GM23338 (cell line): ENCODE data around the gene DIDO1. TPM values are rescaled to one million over a fixed set of nuclear protein-coding genes. Genes with fewer than 3 reads are reported as not detected.

ENCODE experiments used
- ATAC-seq: fragments of 200-7000 bp; cut with Tn5 transposase; 3 replicates; pipeline ENCODE4 v1.9.1; 2020
- DNase-seq: peaks from one replicate; pipeline ENCODE4 v3.0.0-alpha.2; 2015; ENCODE audit warnings: low spot score
- H2AFZ ChIP-seq: fragments of 200-600 bp; sonication (generic); 2 replicates; pipeline ENCODE4 v1.8.0; 2016; ENCODE audit warnings: antibody characterized with exemption, mild to moderate bottlenecking, moderate library complexity
- H3F3A ChIP-seq: fragments of 200-600 bp; sonication (generic); replicated peaks from 2 replicates; pipeline ENCODE4 v1.8.0; 2017; ENCODE audit warnings: antibody characterized with exemption, mixed run types, low read depth
- H3K27ac ChIP-seq: fragments of 200-600 bp; sonication (generic); 2 replicates; pipeline ENCODE4 v1.6.1; 2016; ENCODE audit warnings: low read depth
- H3K27me3 ChIP-seq: fragments of 200-600 bp; sonication (generic); 2 replicates; pipeline ENCODE4 v1.8.0; 2016; ENCODE audit warnings: mild to moderate bottlenecking, mixed run types, moderate library complexity; ENCODE audit not compliant: insufficient read depth
- H3K36me3 ChIP-seq: fragments of 200-600 bp; sonication (generic); 2 replicates; pipeline ENCODE4 v1.8.0; 2016; ENCODE audit warnings: mild to moderate bottlenecking; ENCODE audit not compliant: insufficient read depth
- H3K4me1 ChIP-seq: fragments of 200-600 bp; sonication (generic); 2 replicates; pipeline ENCODE4 v1.8.0; 2016; ENCODE audit warnings: mild to moderate bottlenecking, moderate library complexity; ENCODE audit not compliant: insufficient read depth
- H3K4me2 ChIP-seq: fragments of 200-600 bp; sonication (generic); 2 replicates; pipeline ENCODE4 v1.7.1; 2017; ENCODE audit warnings: mixed run types
- H3K4me3 ChIP-seq: fragments of 200-600 bp; sonication (generic); 2 replicates; pipeline ENCODE4 v1.6.1; 2016; ENCODE audit warnings: mixed run types
- H3K79me2 ChIP-seq: fragments of 200-600 bp; sonication (generic); replicated peaks from 2 replicates; pipeline ENCODE4 v1.8.0; 2017; ENCODE audit warnings: mild to moderate bottlenecking; ENCODE audit not compliant: insufficient read depth
- H3K9me2 ChIP-seq: fragments of 200-600 bp; sonication (generic); 2 replicates; pipeline ENCODE4 v1.8.0; 2017; ENCODE audit not compliant: insufficient read depth
- H4K20me1 ChIP-seq: fragments of 200-600 bp; sonication (generic); replicated peaks from 2 replicates; pipeline ENCODE4 v1.8.0; 2017; ENCODE audit warnings: mild to moderate bottlenecking; ENCODE audit not compliant: insufficient read depth
- H3K27ac Mint-ChIP-seq: 2 replicates; pipeline ENCODE4 v1.8.0; 2020; ENCODE audit warnings: inconsistent platforms, mild to moderate bottlenecking, moderate library complexity, mixed read lengths
- H3K27me3 Mint-ChIP-seq: 3 replicates; pipeline ENCODE4 v1.8.0; 2022; ENCODE audit warnings: low read depth, mild to moderate bottlenecking, moderate library complexity, mixed read lengths, inconsistent platforms; ENCODE audit not compliant: insufficient read depth, poor library complexity
- H3K36me3 Mint-ChIP-seq: 3 replicates; pipeline ENCODE4 v1.8.0; 2021; ENCODE audit warnings: low read depth, mild to moderate bottlenecking, inconsistent platforms, moderate library complexity, mixed read lengths
- H3K4me1 Mint-ChIP-seq: 3 replicates; pipeline ENCODE4 v1.8.0; 2020; ENCODE audit warnings: mild to moderate bottlenecking, inconsistent platforms, mixed read lengths
- H3K4me3 Mint-ChIP-seq: 3 replicates; pipeline ENCODE4 v1.8.0; 2021; ENCODE audit warnings: moderate library complexity, mild to moderate bottlenecking, inconsistent platforms, mixed read lengths
- H3K9me3 Mint-ChIP-seq: 3 replicates; pipeline ENCODE4 v1.8.0; 2020; ENCODE audit warnings: moderate library complexity, mild to moderate bottlenecking, inconsistent platforms, mixed read lengths
- CREB1 ChIP-seq: fragments of 250-450 bp; sonication (Bioruptor Pico); IDR thresholded peaks from 2 replicates; pipeline ENCODE4 v1.5.0; 2020; ENCODE audit warnings: low read depth, mild to moderate bottlenecking, moderate library complexity
- EZH2 ChIP-seq: fragments of 200-600 bp; sonication (generic); IDR thresholded peaks from one replicate; pipeline ENCODE4 v1.8.0; 2017; ENCODE audit warnings: antibody characterized with exemption, mild to moderate bottlenecking, low read depth; ENCODE audit not compliant: unreplicated experiment
- EZH2phosphoT487 ChIP-seq: fragments of 200-600 bp; sonication (generic); IDR thresholded peaks from one replicate; pipeline ENCODE4 v1.8.1; 2018; ENCODE audit warnings: antibody characterized with exemption; ENCODE audit not compliant: unreplicated experiment
- JUNB ChIP-seq: IDR thresholded peaks from one replicate; pipeline ENCODE4 v1.6.1; 2016; ENCODE audit warnings: antibody characterized with exemption; ENCODE audit not compliant: unreplicated experiment
- NANOG ChIP-seq: IDR thresholded peaks from 2 replicates; pipeline ENCODE4 v1.6.1; 2016; ENCODE audit warnings: antibody characterized with exemption, borderline replicate concordance
- POLR2AphosphoS5 ChIP-seq: IDR thresholded peaks from 2 replicates; pipeline ENCODE4 v1.6.1; 2016; ENCODE audit warnings: antibody characterized with exemption, low read depth
- STAT1 ChIP-seq: IDR thresholded peaks from one replicate; pipeline ENCODE4 v1.6.1; 2016; ENCODE audit warnings: antibody characterized with exemption; ENCODE audit not compliant: unreplicated experiment
- ZNF114 ChIP-seq: fragments of 250-450 bp; sonication (Bioruptor Pico); IDR thresholded peaks from 2 replicates; pipeline ENCODE4 v1.5.0; 2020; ENCODE audit warnings: mild to moderate bottlenecking, moderate library complexity
- ZNF331 ChIP-seq: fragments of 250-450 bp; sonication (Bioruptor Pico); IDR thresholded peaks from 2 replicates; pipeline ENCODE4 v1.5.0; 2020; ENCODE audit warnings: low read depth, mild to moderate bottlenecking, moderate library complexity
- polyA plus RNA-seq: library from polyadenylated mRNA; unstranded; fragments of >200 nt; fragmentation: Nextera tagmentation; extraction: Ambion mirVana; gene quantifications from 2 replicates; pipeline ENCODE4 v1.2.1, GENCODE V29; 2016
- total RNA-seq: library from RNA; depleted of rRNA; stranded (reverse); fragments of >200 nt; shearing (Covaris generic); gene quantifications from 2 replicates; pipeline ENCODE4 v1.2.3, GENCODE V29; 2014
- TF ChIP-seq, protein P1 (sequence below): IDR thresholded peaks from one replicate; pipeline ENCODE4 v1.6.1; 2018; ENCODE audit warnings: antibody characterized with exemption; ENCODE audit not compliant: unreplicated experiment
- TF ChIP-seq, protein P2 (sequence below): IDR thresholded peaks from 2 replicates; pipeline ENCODE4 v1.6.1; 2016; ENCODE audit warnings: antibody characterized with exemption
- TF ChIP-seq, protein P3 (sequence below): fragments of 250-450 bp; sonication (Bioruptor Pico); IDR thresholded peaks from 2 replicates; pipeline ENCODE4 v1.5.0; 2020; ENCODE audit warnings: mild to moderate bottlenecking, moderate library complexity
- TF ChIP-seq, protein P4 (sequence below), 2 experiments: fragments of 200-600 bp in 1 of 2; sonication (generic) in 1 of 2; conservative IDR thresholded peaks; 2 replicates each; pipeline versions ENCODE4 v1.5.1 to v1.6.1; 2016 to 2017; ENCODE audit warnings: antibody characterized with exemption in 2 of 2, low read depth in 2 of 2, mild to moderate bottlenecking in 2 of 2, moderate library complexity in 1 of 2

The DIDO1 gene
- total and polyA plus RNA-seq, 2 experiments from 2014 or later, result 72.4 to 162 TPM

DNA sequence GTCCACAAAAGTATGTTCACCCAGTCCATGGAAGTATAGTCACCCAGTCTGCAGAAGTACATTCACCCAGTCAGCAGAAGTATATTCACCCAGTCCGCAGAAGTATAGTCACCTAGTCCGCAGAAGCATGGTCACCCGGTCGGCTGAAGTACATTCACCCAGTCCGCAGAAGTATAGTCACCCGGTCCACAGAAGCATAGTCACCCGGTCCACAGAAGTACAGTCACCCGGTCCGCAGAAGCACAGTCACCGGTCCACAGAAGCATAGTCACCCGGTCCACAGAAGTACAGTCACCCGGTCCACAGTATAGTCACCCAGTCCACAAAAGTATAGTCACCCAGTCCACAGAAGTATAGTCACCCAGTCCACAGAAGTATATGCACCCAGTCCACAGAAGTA, 73.5 kb downstream of the DIDO1 start (continued):
- TF ChIP-seq, protein P1, sequence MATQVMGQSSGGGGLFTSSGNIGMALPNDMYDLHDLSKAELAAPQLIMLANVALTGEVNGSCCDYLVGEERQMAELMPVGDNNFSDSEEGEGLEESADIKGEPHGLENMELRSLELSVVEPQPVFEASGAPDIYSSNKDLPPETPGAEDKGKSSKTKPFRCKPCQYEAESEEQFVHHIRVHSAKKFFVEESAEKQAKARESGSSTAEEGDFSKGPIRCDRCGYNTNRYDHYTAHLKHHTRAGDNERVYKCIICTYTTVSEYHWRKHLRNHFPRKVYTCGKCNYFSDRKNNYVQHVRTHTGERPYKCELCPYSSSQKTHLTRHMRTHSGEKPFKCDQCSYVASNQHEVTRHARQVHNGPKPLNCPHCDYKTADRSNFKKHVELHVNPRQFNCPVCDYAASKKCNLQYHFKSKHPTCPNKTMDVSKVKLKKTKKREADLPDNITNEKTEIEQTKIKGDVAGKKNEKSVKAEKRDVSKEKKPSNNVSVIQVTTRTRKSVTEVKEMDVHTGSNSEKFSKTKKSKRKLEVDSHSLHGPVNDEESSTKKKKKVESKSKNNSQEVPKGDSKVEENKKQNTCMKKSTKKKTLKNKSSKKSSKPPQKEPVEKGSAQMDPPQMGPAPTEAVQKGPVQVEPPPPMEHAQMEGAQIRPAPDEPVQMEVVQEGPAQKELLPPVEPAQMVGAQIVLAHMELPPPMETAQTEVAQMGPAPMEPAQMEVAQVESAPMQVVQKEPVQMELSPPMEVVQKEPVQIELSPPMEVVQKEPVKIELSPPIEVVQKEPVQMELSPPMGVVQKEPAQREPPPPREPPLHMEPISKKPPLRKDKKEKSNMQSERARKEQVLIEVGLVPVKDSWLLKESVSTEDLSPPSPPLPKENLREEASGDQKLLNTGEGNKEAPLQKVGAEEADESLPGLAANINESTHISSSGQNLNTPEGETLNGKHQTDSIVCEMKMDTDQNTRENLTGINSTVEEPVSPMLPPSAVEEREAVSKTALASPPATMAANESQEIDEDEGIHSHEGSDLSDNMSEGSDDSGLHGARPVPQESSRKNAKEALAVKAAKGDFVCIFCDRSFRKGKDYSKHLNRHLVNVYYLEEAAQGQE, result no peak

DNA sequence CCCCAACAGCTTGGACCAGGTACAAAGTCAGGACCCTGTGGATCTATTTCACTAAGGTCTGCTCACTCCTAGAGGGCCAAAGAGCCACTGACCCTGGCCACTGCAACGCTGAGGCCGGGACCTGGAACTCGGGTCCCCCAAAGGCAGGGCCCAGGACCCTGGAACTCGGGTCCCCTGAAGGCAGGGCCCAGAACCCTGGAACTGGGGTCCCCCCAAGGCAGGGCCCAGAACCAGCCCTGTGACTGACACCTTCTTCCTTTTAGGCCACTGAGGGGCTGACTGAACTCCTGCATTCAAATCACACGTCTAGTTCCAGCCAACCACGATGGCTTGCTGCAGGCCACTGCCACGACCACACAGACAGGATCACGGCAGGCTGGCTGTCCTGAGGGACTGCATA, 74.1 kb downstream of the DIDO1 start:
- H3K9me2 ChIP-seq, result no peaks in the 10 kb centered on the region
- Mint-ChIP-seq H3K27me3 (peaks cover 8% of the 10 kb centered on the region), H3K4me3 (no peak overlapping the region), H3K9me3 (no peaks in the 10 kb centered on the region), H3K4me1 (peaks cover 5% of the 10 kb centered on the region; the same call in 2 of the 3 replicates), H3K27ac (no peak overlapping the region), H3K36me3 (peaks cover 44% of the 10 kb centered on the region)
- ATAC-seq (no peak), DNase-seq (no peak)
- H4K20me1 ChIP-seq, result peaks cover 7% of the 10 kb centered on the region
- H3K27ac ChIP-seq, result no peak overlapping the region
- H3K79me2 ChIP-seq, result peaks cover 16% of the 10 kb centered on the region; the same call in 1 of the 2 replicates
- peaks cover 8% of the 10 kb centered on the region; the same call in 1 of the 2 replicates for H3F3A ChIP-seq
- no peak overlapping the region for H2AFZ ChIP-seq
- no peaks in the 10 kb centered on the region for H3K4me1 ChIP-seq
- no peak overlapping the region for H3K4me3 ChIP-seq
- peaks cover 21% of the 10 kb centered on the region for H3K36me3 ChIP-seq
- no peaks in the 10 kb centered on the region for H3K27me3 ChIP-seq
- H3K4me2 ChIP-seq, result no peak overlapping the region
- TF ChIP-seq STAT1 (no peak), ZNF114 (CRISPR knock-in tag) (no peak), EZH2phosphoT487 (no peak), CREB1 (no peak), JUNB (no peak), POLR2AphosphoS5 (no peak), NANOG (no peak), ZNF331 (CRISPR knock-in tag) (no peak), EZH2 (no peak)
- TF ChIP-seq, protein P2, sequence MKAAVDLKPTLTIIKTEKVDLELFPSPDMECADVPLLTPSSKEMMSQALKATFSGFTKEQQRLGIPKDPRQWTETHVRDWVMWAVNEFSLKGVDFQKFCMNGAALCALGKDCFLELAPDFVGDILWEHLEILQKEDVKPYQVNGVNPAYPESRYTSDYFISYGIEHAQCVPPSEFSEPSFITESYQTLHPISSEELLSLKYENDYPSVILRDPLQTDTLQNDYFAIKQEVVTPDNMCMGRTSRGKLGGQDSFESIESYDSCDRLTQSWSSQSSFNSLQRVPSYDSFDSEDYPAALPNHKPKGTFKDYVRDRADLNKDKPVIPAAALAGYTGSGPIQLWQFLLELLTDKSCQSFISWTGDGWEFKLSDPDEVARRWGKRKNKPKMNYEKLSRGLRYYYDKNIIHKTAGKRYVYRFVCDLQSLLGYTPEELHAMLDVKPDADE, result no peak
- TF ChIP-seq, protein P3, sequence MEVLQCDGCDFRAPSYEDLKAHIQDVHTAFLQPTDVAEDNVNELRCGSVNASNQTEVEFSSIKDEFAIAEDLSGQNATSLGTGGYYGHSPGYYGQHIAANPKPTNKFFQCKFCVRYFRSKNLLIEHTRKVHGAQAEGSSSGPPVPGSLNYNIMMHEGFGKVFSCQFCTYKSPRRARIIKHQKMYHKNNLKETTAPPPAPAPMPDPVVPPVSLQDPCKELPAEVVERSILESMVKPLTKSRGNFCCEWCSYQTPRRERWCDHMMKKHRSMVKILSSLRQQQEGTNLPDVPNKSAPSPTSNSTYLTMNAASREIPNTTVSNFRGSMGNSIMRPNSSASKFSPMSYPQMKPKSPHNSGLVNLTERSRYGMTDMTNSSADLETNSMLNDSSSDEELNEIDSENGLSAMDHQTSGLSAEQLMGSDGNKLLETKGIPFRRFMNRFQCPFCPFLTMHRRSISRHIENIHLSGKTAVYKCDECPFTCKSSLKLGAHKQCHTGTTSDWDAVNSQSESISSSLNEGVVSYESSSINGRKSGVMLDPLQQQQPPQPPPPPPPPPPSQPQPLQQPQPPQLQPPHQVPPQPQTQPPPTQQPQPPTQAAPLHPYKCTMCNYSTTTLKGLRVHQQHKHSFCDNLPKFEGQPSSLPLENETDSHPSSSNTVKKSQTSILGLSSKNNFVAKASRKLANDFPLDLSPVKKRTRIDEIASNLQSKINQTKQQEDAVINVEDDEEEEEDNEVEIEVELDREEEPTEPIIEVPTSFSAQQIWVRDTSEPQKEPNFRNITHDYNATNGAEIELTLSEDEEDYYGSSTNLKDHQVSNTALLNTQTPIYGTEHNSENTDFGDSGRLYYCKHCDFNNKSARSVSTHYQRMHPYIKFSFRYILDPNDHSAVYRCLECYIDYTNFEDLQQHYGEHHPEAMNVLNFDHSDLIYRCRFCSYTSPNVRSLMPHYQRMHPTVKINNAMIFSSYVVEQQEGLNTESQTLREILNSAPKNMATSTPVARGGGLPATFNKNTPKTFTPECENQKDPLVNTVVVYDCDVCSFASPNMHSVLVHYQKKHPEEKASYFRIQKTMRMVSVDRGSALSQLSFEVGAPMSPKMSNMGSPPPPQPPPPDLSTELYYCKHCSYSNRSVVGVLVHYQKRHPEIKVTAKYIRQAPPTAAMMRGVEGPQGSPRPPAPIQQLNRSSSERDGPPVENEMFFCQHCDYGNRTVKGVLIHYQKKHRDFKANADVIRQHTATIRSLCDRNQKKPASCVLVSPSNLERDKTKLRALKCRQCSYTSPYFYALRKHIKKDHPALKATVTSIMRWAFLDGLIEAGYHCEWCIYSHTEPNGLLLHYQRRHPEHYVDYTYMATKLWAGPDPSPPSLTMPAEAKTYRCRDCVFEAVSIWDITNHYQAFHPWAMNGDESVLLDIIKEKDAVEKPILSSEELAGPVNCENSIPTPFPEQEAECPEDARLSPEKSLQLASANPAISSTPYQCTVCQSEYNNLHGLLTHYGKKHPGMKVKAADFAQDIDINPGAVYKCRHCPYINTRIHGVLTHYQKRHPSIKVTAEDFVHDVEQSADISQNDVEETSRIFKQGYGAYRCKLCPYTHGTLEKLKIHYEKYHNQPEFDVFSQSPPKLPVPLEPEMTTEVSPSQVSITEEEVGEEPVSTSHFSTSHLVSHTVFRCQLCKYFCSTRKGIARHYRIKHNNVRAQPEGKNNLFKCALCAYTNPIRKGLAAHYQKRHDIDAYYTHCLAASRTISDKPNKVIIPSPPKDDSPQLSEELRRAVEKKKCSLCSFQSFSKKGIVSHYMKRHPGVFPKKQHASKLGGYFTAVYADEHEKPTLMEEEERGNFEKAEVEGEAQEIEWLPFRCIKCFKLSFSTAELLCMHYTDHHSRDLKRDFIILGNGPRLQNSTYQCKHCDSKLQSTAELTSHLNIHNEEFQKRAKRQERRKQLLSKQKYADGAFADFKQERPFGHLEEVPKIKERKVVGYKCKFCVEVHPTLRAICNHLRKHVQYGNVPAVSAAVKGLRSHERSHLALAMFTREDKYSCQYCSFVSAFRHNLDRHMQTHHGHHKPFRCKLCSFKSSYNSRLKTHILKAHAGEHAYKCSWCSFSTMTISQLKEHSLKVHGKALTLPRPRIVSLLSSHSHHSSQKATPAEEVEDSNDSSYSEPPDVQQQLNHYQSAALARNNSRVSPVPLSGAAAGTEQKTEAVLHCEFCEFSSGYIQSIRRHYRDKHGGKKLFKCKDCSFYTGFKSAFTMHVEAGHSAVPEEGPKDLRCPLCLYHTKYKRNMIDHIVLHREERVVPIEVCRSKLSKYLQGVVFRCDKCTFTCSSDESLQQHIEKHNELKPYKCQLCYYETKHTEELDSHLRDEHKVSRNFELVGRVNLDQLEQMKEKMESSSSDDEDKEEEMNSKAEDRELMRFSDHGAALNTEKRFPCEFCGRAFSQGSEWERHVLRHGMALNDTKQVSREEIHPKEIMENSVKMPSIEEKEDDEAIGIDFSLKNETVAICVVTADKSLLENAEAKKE (CRISPR knock-in tag), result no peak
- TF ChIP-seq, protein P4, sequence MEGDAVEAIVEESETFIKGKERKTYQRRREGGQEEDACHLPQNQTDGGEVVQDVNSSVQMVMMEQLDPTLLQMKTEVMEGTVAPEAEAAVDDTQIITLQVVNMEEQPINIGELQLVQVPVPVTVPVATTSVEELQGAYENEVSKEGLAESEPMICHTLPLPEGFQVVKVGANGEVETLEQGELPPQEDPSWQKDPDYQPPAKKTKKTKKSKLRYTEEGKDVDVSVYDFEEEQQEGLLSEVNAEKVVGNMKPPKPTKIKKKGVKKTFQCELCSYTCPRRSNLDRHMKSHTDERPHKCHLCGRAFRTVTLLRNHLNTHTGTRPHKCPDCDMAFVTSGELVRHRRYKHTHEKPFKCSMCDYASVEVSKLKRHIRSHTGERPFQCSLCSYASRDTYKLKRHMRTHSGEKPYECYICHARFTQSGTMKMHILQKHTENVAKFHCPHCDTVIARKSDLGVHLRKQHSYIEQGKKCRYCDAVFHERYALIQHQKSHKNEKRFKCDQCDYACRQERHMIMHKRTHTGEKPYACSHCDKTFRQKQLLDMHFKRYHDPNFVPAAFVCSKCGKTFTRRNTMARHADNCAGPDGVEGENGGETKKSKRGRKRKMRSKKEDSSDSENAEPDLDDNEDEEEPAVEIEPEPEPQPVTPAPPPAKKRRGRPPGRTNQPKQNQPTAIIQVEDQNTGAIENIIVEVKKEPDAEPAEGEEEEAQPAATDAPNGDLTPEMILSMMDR (conservative IDR thresholded peaks at IDR 0.05; ENCODE audit: low read depth in 2 of 2), result no peak
